ENCODE measurements around the gene LDB2. TPM values are rescaled to one million over a fixed set of nuclear protein-coding genes. Genes with fewer than 3 reads are reported as not detected.

Gene LDB2
- total and polyA plus RNA-seq, 2 of the 8 experiments (the other 6 are each of a cell fraction or from before 2014, with no cell fraction given), result 57.0 to 140 TPM

DNA sequence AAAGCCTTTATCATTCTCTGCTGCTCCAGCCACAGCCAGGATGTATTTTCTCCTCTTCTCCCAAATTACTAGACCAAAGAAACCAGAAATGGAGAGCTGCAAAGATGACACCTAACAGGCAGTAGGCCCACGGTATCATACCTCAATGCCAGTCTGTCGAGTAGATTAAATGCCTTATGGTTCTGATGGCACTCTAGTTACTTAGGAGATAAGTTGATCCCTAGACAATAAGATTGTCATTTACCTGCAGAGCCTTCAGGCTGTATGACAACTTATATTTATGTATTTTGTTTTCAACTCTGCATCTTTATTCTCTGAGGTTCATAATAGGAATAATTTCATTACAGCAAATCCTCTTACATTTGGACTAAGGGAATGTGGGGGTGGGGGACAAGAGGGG is 262.1 kb downstream of the LDB2 start (continued):
- TF ChIP-seq, protein P1, sequence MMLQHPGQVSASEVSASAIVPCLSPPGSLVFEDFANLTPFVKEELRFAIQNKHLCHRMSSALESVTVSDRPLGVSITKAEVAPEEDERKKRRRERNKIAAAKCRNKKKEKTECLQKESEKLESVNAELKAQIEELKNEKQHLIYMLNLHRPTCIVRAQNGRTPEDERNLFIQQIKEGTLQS (IDR thresholded peaks at IDR 0.05; ENCODE audit: insufficient read depth, low read depth, low read length), result no peak
- TF ChIP-seq KDM1A (IDR thresholded peaks at IDR 0.05; ENCODE audit: borderline replicate concordance, low read length), result no peak
- TF ChIP-seq, protein P2, sequence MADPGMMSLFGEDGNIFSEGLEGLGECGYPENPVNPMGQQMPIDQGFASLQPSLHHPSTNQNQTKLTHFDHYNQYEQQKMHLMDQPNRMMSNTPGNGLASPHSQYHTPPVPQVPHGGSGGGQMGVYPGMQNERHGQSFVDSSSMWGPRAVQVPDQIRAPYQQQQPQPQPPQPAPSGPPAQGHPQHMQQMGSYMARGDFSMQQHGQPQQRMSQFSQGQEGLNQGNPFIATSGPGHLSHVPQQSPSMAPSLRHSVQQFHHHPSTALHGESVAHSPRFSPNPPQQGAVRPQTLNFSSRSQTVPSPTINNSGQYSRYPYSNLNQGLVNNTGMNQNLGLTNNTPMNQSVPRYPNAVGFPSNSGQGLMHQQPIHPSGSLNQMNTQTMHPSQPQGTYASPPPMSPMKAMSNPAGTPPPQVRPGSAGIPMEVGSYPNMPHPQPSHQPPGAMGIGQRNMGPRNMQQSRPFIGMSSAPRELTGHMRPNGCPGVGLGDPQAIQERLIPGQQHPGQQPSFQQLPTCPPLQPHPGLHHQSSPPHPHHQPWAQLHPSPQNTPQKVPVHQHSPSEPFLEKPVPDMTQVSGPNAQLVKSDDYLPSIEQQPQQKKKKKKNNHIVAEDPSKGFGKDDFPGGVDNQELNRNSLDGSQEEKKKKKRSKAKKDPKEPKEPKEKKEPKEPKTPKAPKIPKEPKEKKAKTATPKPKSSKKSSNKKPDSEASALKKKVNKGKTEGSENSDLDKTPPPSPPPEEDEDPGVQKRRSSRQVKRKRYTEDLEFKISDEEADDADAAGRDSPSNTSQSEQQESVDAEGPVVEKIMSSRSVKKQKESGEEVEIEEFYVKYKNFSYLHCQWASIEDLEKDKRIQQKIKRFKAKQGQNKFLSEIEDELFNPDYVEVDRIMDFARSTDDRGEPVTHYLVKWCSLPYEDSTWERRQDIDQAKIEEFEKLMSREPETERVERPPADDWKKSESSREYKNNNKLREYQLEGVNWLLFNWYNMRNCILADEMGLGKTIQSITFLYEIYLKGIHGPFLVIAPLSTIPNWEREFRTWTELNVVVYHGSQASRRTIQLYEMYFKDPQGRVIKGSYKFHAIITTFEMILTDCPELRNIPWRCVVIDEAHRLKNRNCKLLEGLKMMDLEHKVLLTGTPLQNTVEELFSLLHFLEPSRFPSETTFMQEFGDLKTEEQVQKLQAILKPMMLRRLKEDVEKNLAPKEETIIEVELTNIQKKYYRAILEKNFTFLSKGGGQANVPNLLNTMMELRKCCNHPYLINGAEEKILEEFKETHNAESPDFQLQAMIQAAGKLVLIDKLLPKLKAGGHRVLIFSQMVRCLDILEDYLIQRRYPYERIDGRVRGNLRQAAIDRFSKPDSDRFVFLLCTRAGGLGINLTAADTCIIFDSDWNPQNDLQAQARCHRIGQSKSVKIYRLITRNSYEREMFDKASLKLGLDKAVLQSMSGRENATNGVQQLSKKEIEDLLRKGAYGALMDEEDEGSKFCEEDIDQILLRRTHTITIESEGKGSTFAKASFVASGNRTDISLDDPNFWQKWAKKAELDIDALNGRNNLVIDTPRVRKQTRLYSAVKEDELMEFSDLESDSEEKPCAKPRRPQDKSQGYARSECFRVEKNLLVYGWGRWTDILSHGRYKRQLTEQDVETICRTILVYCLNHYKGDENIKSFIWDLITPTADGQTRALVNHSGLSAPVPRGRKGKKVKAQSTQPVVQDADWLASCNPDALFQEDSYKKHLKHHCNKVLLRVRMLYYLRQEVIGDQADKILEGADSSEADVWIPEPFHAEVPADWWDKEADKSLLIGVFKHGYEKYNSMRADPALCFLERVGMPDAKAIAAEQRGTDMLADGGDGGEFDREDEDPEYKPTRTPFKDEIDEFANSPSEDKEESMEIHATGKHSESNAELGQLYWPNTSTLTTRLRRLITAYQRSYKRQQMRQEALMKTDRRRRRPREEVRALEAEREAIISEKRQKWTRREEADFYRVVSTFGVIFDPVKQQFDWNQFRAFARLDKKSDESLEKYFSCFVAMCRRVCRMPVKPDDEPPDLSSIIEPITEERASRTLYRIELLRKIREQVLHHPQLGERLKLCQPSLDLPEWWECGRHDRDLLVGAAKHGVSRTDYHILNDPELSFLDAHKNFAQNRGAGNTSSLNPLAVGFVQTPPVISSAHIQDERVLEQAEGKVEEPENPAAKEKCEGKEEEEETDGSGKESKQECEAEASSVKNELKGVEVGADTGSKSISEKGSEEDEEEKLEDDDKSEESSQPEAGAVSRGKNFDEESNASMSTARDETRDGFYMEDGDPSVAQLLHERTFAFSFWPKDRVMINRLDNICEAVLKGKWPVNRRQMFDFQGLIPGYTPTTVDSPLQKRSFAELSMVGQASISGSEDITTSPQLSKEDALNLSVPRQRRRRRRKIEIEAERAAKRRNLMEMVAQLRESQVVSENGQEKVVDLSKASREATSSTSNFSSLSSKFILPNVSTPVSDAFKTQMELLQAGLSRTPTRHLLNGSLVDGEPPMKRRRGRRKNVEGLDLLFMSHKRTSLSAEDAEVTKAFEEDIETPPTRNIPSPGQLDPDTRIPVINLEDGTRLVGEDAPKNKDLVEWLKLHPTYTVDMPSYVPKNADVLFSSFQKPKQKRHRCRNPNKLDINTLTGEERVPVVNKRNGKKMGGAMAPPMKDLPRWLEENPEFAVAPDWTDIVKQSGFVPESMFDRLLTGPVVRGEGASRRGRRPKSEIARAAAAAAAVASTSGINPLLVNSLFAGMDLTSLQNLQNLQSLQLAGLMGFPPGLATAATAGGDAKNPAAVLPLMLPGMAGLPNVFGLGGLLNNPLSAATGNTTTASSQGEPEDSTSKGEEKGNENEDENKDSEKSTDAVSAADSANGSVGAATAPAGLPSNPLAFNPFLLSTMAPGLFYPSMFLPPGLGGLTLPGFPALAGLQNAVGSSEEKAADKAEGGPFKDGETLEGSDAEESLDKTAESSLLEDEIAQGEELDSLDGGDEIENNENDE (IDR thresholded peaks at IDR 0.05; ENCODE audit: insufficient replicate concordance, low read length), result no peak
- TF ChIP-seq KDM5A (IDR thresholded peaks at IDR 0.05; ENCODE audit: low read length), result no peak
- no peak for TF ChIP-seq CEBPB (IDR thresholded peaks at IDR 0.05; ENCODE audit: low read depth, low read length)
- no peak for TF ChIP-seq TEAD4 (IDR thresholded peaks at IDR 0.05; ENCODE audit: low read depth, low read length)
- TF ChIP-seq CREB1 (IDR thresholded peaks at IDR 0.05), result no peak

All from H1 (cell line).